ENCODE measurements around the gene SCCPDH. TPM values are rescaled to one million over a fixed set of nuclear protein-coding genes. Genes with fewer than 3 reads are reported as not detected.
"Not testable (repeated sequence)": the region's sequence is repeated elsewhere in the genome, so short reads cannot be mapped to it uniquely, and the experiment has no call there.

Gene SCCPDH
- total RNA-seq, 1 experiment from 2014 or later, result 10.9 TPM

GRCh38 chr1:246730839-246731238, 6.6 kb downstream of the SCCPDH start:
- no peak overlapping the region for H3K27ac Mint-ChIP-seq
- ATAC-seq (no peak), DNase-seq (ENCODE audit: low spot score) (no peak)
- H3K9me3 Mint-ChIP-seq, result peaks cover 39% of the 10 kb centered on the region
- CTCF ChIA-PET, result no interaction called here
- TF ChIP-seq ZMAT4 (CRISPR knock-in tag; IDR thresholded peaks at IDR 0.05), result no peak
- TF ChIP-seq GTF2I (CRISPR knock-in tag; conservative IDR thresholded peaks at IDR 0.05), result no peak
- no peak for TF ChIP-seq NFYB (CRISPR knock-in tag; conservative IDR thresholded peaks at IDR 0.05; ENCODE audit: low read depth)
- TF ChIP-seq ATF6 (CRISPR knock-in tag; IDR thresholded peaks at IDR 0.05), result no peak
- TF ChIP-seq ATF1 (CRISPR knock-in tag; IDR thresholded peaks at IDR 0.05), result no peak
- H3K36me3 Mint-ChIP-seq, result peaks cover 61% of the 10 kb centered on the region
- no peaks in the 10 kb centered on the region for H3K4me1 Mint-ChIP-seq
- peaks cover 5% of the 10 kb centered on the region for H3K27me3 Mint-ChIP-seq (ENCODE audit: low read depth)
- POLR2A ChIA-PET, result no interaction called here
- no peak overlapping the region for H3K4me3 Mint-ChIP-seq

- DNase-seq (ENCODE audit: low spot score); CTCF ChIA-PET; H3K4me3 Mint-ChIP-seq; H3K4me1 Mint-ChIP-seq; H3K27ac Mint-ChIP-seq; H3K27me3 Mint-ChIP-seq (ENCODE audit: low read depth); POLR2A ChIA-PET; ATAC-seq: not testable (repeated sequence)
- Mint-ChIP-seq H3K9me3 (peaks cover 40% of the 10 kb centered on the region), H3K36me3 (peaks cover 65% of the 10 kb centered on the region)
These were observed 7.7 kb downstream of the SCCPDH start for GRCh38 chr1:246731873-246732272.

GRCh38 chr1:246733704-246734103, 9.5 kb downstream of the SCCPDH start:
- ChIA-PET POLR2A (no interaction called here), CTCF (no interaction called here)
- TF ChIP-seq ZNF671 (CRISPR knock-in tag; IDR thresholded peaks at IDR 0.05) (no peak), USF1 (CRISPR knock-in tag; IDR thresholded peaks at IDR 0.05) (no peak), RELA (CRISPR knock-in tag; IDR thresholded peaks at IDR 0.05; ENCODE audit: borderline replicate concordance) (no peak), ZNF512 (CRISPR knock-in tag; IDR thresholded peaks at IDR 0.05; ENCODE audit: borderline replicate concordance) (no peak), RORB (CRISPR knock-in tag; IDR thresholded peaks at IDR 0.05) (no peak), PRDM15 (CRISPR knock-in tag; IDR thresholded peaks at IDR 0.05) (no peak), ZSCAN18 (CRISPR knock-in tag; IDR thresholded peaks at IDR 0.05) (no peak), NR3C1 (CRISPR knock-in tag; conservative IDR thresholded peaks at IDR 0.05; ENCODE audit: low read depth) (no peak), ETV6 (CRISPR knock-in tag; IDR thresholded peaks at IDR 0.05) (no peak), ZBTB21 (CRISPR knock-in tag; IDR thresholded peaks at IDR 0.05; ENCODE audit: borderline replicate concordance) (no peak), E2F4 (CRISPR knock-in tag; IDR thresholded peaks at IDR 0.05; ENCODE audit: borderline replicate concordance, low read depth) (no peak)
- no peak overlapping the region for H3K4me3 Mint-ChIP-seq
- H3K27ac Mint-ChIP-seq, result no peak overlapping the region
- no peak for ATAC-seq
- peaks cover 52% of the 10 kb centered on the region for H3K36me3 Mint-ChIP-seq
- no peaks in the 10 kb centered on the region for H3K4me1 Mint-ChIP-seq
- H3K27me3 Mint-ChIP-seq (ENCODE audit: low read depth), result no peaks in the 10 kb centered on the region; the same call in 1 of the 2 replicates
- peaks cover 29% of the 10 kb centered on the region for H3K9me3 Mint-ChIP-seq
- DNase-seq (ENCODE audit: low spot score), result no peak

Data from WTC11 (cell line).